ENCODE data around the gene CARD14. TPM values are rescaled to one million over a fixed set of nuclear protein-coding genes. Genes with fewer than 3 reads are reported as not detected.

CARD14 gene
- total RNA-seq, 3 donors from 2014 or later (not counting 1 experiment from before 2014, with no cell fraction given) = 0.12 to 0.38 TPM; not detected in 1

- ATAC-seq = no peak
- WGBS (ENCODE audit: insufficient coverage) = 21% methylated on average over 41 of the region's 41 CpGs
- H3K27ac Mint-ChIP-seq = peak overlapping the region; percentile 56 to 63
- H3K9me3 Mint-ChIP-seq = peaks cover 0 to 3% of the 10 kb centered on the region in 2 donors
- H3K4me1 Mint-ChIP-seq = peaks cover 25 to 47% of the 10 kb centered on the region in 2 donors
- Histone ChIP-seq H3K27ac (ENCODE audit: low read length) (no peak overlapping the region), H3K27me3 (ENCODE audit: control insufficient read depth, insufficient read depth, low read length) (no peaks in the 10 kb centered on the region), H3K9me3 (ENCODE audit: control insufficient read depth, insufficient read depth, low read length) (no peaks in the 10 kb centered on the region), H3K36me3 (ENCODE audit: control insufficient read depth, insufficient read depth, low read length) (peaks cover 13% of the 10 kb centered on the region), H3K4me1 (ENCODE audit: control insufficient read depth, insufficient read depth, low read length) (peaks cover 40% of the 10 kb centered on the region), H3K4me3 (ENCODE audit: low read length) (peak overlapping the region; percentile 59)
- no peaks in the 10 kb centered on the region for H3K36me3 Mint-ChIP-seq
- peak overlapping the region; percentile 85 for H3K4me3 Mint-ChIP-seq
- H3K27me3 Mint-ChIP-seq (ENCODE audit: low read depth in 2 of 2) = no peaks in the 10 kb centered on the region
- TF ChIP-seq, protein P1, sequence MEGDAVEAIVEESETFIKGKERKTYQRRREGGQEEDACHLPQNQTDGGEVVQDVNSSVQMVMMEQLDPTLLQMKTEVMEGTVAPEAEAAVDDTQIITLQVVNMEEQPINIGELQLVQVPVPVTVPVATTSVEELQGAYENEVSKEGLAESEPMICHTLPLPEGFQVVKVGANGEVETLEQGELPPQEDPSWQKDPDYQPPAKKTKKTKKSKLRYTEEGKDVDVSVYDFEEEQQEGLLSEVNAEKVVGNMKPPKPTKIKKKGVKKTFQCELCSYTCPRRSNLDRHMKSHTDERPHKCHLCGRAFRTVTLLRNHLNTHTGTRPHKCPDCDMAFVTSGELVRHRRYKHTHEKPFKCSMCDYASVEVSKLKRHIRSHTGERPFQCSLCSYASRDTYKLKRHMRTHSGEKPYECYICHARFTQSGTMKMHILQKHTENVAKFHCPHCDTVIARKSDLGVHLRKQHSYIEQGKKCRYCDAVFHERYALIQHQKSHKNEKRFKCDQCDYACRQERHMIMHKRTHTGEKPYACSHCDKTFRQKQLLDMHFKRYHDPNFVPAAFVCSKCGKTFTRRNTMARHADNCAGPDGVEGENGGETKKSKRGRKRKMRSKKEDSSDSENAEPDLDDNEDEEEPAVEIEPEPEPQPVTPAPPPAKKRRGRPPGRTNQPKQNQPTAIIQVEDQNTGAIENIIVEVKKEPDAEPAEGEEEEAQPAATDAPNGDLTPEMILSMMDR (IDR thresholded peaks at IDR 0.05) = no peak
- peak in 1 of 2 donors; percentile 51 for DNase-seq
- intact Hi-C loops (cut with micrococcal nuclease) = no loop called here
Measured at GRCh38 chr17:80220736-80221215, 50.9 kb downstream of the CARD14 start.

- H3K4me3 ChIP-seq (ENCODE audit: low read length) = no peak overlapping the region
- Mint-ChIP-seq H3K27ac (peak overlapping the region; percentile 56 to 63), H3K4me1 (peaks cover 25 to 47% of the 10 kb centered on the region in 2 donors), H3K4me3 (peak overlapping the region; percentile 85), H3K9me3 (peaks cover 0 to 3% of the 10 kb centered on the region in 2 donors), H3K36me3 (no peaks in the 10 kb centered on the region), H3K27me3 (ENCODE audit: low read depth in 2 of 2) (no peaks in the 10 kb centered on the region)
- ATAC-seq = no peak
- intact Hi-C loops (cut with micrococcal nuclease) = no loop called here
- peaks cover 40% of the 10 kb centered on the region for H3K4me1 ChIP-seq (ENCODE audit: control insufficient read depth, insufficient read depth, low read length)
- no peaks in the 10 kb centered on the region for H3K27me3 ChIP-seq (ENCODE audit: control insufficient read depth, insufficient read depth, low read length)
- H3K27ac ChIP-seq (ENCODE audit: low read length) = no peak overlapping the region
- H3K9me3 ChIP-seq (ENCODE audit: control insufficient read depth, insufficient read depth, low read length) = no peaks in the 10 kb centered on the region
- DNase-seq = no peak
- 96% methylated on average over 28 of the region's 29 CpGs for WGBS (ENCODE audit: insufficient coverage)
- TF ChIP-seq, protein P1 (IDR thresholded peaks at IDR 0.05) = no peak
- peaks cover 9% of the 10 kb centered on the region for H3K36me3 ChIP-seq (ENCODE audit: control insufficient read depth, insufficient read depth, low read length)
Measured at GRCh38 chr17:80221351-80222105, 51.7 kb downstream of the CARD14 start.

- ATAC-seq = no peak
Measured at GRCh38 chr17:80222376-80223141, 52.7 kb downstream of the CARD14 start.

More at GRCh38 chr17:80222376-80223141, 52.7 kb downstream of the CARD14 start:
- Mint-ChIP-seq H3K4me3 (peak overlapping the region; percentile 67), H3K36me3 (no peaks in the 10 kb centered on the region), H3K4me1 (peaks cover 21 to 41% of the 10 kb centered on the region in 2 donors), H3K9me3 (peaks cover 0 to 3% of the 10 kb centered on the region in 2 donors), H3K27me3 (ENCODE audit: low read depth in 2 of 2) (no peaks in the 10 kb centered on the region), H3K27ac (peak overlapping the region in 1 of 2 donors; percentile 66)
- no peak overlapping the region for H3K4me3 ChIP-seq (ENCODE audit: low read length)
- TF ChIP-seq, protein P1 (IDR thresholded peaks at IDR 0.05) = no peak
- intact Hi-C loops (cut with micrococcal nuclease) = no loop called here
- H3K9me3 ChIP-seq (ENCODE audit: control insufficient read depth, insufficient read depth, low read length) = no peaks in the 10 kb centered on the region
- no peak for DNase-seq
- no peaks in the 10 kb centered on the region for H3K27me3 ChIP-seq (ENCODE audit: control insufficient read depth, insufficient read depth, low read length)
- peaks cover 33% of the 10 kb centered on the region for H3K4me1 ChIP-seq (ENCODE audit: control insufficient read depth, insufficient read depth, low read length)
- no peak overlapping the region for H3K27ac ChIP-seq (ENCODE audit: low read length)
- peaks cover 1% of the 10 kb centered on the region for H3K36me3 ChIP-seq (ENCODE audit: control insufficient read depth, insufficient read depth, low read length)
- 94% methylated on average over 18 of the region's 18 CpGs for WGBS (ENCODE audit: insufficient coverage)
